NCI-H2196 treated with DMSO at 0.1 percent for 48 hours (cell line): Measurements from ENCODE around the gene IKZF1.
A peak's percentile ranks its signal among the peaks of the same experiment; 100 is the strongest.

Experiments
- DNase-seq: peaks from one replicate; lab custom pipeline; 2025; ENCODE audit not compliant: unreplicated experiment; lab: John Stamatoyannopoulos, UW

IKZF1 gene

GRCh38 chr7:50436133-50436806, 131.8 kb downstream of the IKZF1 start:
- DNase-seq: no peak

GRCh38 chr7:50446542-50446960, 142.0 kb downstream of the IKZF1 start:
- DNase-seq: no peak

- no peak for DNase-seq
These were observed 144.3 kb downstream of the IKZF1 start for GRCh38 chr7:50448823-50449222.

- DNase-seq: no peak
These were observed 145.0 kb downstream of the IKZF1 start for GRCh38 chr7:50449501-50449880.

- DNase-seq: peak; percentile 62
These were observed 145.5 kb downstream of the IKZF1 start, which contains the start of gene FIGNL1 for GRCh38 chr7:50449881-50450589. Gene FIGNL1 (minus strand): TSS chr7:50450350. CDS start chr7:50447287, 3,063 bp downstream.

- DNase-seq: no peak
These were observed 146.1 kb downstream of the IKZF1 start for GRCh38 chr7:50450590-50451032.
